EL (cell line): Measurements from ENCODE around the gene CRYBA2.

Experiments used
- DNase-seq: peaks from one replicate; pipeline ENCODE4 v3.0.0-alpha.2; 2016

Gene CRYBA2

DNA sequence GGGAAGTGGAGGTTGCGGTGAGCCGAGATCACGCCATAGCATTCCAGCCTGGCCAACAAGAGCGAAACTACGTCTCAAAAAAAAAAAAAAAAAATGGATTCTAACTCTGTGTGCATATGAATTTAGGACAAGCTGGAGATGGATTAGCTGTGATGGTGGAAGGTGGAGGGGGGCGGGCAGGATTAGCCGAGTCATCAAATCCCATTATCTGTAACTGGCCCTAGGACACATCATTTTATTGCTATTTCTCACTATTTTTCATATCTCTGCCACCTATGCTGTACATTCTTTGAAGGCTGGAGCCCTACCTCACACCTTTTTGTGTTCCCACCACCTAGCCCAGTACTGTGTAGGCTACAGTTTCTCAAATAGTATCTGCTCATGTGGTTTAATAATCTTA, 41.1 kb downstream of the CRYBA2 start:
- no peak for DNase-seq

DNA sequence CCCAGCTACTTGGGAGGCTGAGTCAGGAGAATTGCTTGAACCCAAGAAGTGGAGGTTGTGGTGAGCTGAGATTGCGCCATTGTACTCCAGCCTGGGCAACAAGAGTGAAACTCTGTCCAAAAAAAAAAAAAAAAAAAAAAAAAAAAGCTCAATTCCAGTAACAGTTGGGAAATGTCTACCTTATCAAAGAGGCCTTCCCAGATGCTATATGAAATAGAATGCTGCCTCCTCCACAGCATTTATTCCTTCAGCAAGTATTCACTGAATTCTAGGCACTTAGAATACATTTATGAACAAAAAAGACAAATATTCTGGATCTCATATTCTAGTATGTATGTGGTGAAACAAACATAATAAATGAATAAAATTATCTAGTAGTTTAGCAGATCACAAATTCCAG, 46.6 kb downstream of the CRYBA2 start:
- DNase-seq, result no peak

DNA sequence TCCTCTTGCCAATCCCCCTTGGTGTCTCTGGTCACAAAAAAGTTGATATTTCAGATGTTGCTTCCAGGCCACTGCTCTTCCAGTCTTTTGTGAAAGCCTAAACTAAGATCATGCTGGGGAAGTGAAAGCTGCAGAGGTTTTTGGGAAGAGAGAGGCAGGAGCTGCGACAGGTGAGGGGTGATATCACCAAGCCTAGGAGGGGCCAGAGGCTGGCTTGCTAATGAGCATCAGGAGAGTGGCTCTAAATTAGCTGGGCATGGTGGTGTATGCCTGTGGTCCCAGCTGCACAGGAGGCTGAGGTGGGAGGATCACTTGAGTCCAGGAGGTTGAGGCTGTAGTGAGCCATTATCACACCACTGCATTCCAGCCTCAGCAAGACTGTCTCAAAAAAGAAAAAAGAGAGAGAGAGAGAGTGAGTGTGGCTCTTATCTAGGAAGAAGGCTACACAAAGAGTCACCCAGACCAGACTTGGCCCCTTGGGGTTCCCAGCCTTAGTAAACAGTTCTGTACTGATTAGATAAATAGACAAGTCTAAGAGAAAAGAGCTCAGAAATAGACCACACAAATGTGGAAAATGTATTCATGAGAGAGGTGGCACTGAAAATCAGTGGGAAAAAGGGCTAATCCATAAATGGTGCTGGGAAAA, 48.3 kb downstream of the CRYBA2 start:
- DNase-seq, result no peak
